OCI-LY7 (cell line): ENCODE data around the gene KIAA1328.

Experiments
- EZH2phosphoT487 ChIP-seq: fragments of 200-600 bp; sonication (generic); IDR thresholded peaks from 2 replicates; pipeline ENCODE4 v1.6.1; 2018; ENCODE audit warnings: low read depth, borderline replicate concordance, mild to moderate bottlenecking, mixed run types, antibody characterized with exemption, low read length, moderate library complexity, mixed read lengths
- TF ChIP-seq, protein P1 (sequence below): fragments of 200-600 bp; sonication (generic); conservative IDR thresholded peaks from 2 replicates; pipeline ENCODE4 v1.5.1; 2014; ENCODE audit warnings: mild to moderate bottlenecking, antibody characterized with exemption, low read length, moderate library complexity, mixed read lengths

DNA sequence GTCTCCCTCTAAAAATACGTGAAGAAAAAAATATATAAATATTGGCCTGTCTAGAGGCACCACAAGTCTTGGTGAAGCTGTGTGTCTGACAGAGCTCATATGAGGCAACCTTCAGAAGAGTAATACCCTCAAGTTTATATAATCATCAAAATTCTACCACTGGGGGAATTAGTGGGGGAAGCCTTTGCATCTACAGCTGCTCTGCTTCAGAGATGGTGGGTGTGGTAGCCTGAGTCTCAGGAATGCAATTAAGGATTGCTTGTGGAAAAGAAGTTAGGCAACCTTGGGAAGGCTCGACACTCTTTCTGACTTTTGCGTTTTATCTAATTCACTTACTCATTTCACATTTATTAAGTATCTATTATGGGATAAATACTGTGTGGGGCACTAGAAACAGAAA, 17.5 kb upstream of the KIAA1328 start:
- TF ChIP-seq, protein P1, sequence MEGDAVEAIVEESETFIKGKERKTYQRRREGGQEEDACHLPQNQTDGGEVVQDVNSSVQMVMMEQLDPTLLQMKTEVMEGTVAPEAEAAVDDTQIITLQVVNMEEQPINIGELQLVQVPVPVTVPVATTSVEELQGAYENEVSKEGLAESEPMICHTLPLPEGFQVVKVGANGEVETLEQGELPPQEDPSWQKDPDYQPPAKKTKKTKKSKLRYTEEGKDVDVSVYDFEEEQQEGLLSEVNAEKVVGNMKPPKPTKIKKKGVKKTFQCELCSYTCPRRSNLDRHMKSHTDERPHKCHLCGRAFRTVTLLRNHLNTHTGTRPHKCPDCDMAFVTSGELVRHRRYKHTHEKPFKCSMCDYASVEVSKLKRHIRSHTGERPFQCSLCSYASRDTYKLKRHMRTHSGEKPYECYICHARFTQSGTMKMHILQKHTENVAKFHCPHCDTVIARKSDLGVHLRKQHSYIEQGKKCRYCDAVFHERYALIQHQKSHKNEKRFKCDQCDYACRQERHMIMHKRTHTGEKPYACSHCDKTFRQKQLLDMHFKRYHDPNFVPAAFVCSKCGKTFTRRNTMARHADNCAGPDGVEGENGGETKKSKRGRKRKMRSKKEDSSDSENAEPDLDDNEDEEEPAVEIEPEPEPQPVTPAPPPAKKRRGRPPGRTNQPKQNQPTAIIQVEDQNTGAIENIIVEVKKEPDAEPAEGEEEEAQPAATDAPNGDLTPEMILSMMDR = no peak
- no peak for TF ChIP-seq EZH2phosphoT487
